Ishikawa (cell line): Measurements from ENCODE around the gene LSM11.

Experiments
- CEBPB ChIP-seq: IDR thresholded peaks from 2 replicates; pipeline ENCODE4 v1.6.1; 2012
- CREB1 ChIP-seq: IDR thresholded peaks from 2 replicates; pipeline ENCODE4 v1.6.1; 2012; ENCODE audit warnings: low read depth
- EGR1 ChIP-seq: IDR thresholded peaks from 2 replicates; pipeline ENCODE4 v1.6.1; 2012
- EP300 ChIP-seq: IDR thresholded peaks from 2 replicates; pipeline ENCODE4 v1.6.1; 2012; ENCODE audit warnings: borderline replicate concordance
- FOXM1 ChIP-seq: IDR thresholded peaks from 2 replicates; pipeline ENCODE4 v1.6.1; 2012; ENCODE audit warnings: low read depth, borderline replicate concordance
- NFIC ChIP-seq: IDR thresholded peaks from 2 replicates; pipeline ENCODE4 v1.6.1; 2012
- RAD21 ChIP-seq: IDR thresholded peaks from 2 replicates; pipeline ENCODE4 v1.6.1; 2012; ENCODE audit warnings: low read depth
- TAF1 ChIP-seq: IDR thresholded peaks from 2 replicates; pipeline ENCODE4 v1.6.1; 2012; ENCODE audit warnings: low read depth, mild to moderate bottlenecking
- TCF12 ChIP-seq: IDR thresholded peaks from 2 replicates; pipeline ENCODE4 v1.6.1; 2012; ENCODE audit warnings: low read depth
- TEAD4 ChIP-seq: IDR thresholded peaks from 2 replicates; pipeline ENCODE4 v1.6.1; 2012
- YY1 ChIP-seq: IDR thresholded peaks from 2 replicates; pipeline ENCODE4 v1.6.1; 2012; ENCODE audit warnings: low read depth
- ZBTB7A ChIP-seq: IDR thresholded peaks from 2 replicates; pipeline ENCODE4 v1.6.1; 2012; ENCODE audit warnings: low read depth
- TF ChIP-seq, protein P1 (sequence below): IDR thresholded peaks from 2 replicates; pipeline ENCODE4 v1.6.1; 2012
- TF ChIP-seq, protein P2 (sequence below): IDR thresholded peaks from 2 replicates; pipeline ENCODE4 v1.6.1; 2012
- TF ChIP-seq, protein P3 (sequence below): IDR thresholded peaks from 2 replicates; pipeline ENCODE4 v1.6.1; 2012; ENCODE audit warnings: low read depth, mild to moderate bottlenecking

Gene LSM11

DNA sequence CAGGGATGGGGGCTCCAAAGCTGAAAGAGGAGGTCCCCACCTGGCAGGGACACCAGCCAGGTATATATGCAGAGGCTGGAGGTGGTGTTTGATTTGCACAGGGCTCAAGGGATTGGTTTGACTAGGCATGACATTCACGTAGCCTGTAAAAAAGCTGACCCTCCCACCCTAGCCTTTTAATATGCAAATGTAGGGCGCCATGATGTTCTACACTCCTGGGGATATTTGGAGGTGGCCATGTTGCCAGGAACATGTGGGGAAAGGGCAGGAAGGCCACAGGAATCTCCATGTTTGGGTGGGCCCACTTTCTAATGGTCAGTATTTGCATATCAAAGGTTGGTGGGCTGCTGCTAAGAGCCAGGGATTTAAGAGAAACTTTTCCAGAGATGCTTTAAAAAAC is 24.3 kb upstream of the LSM11 start:
- TF ChIP-seq, protein P1, sequence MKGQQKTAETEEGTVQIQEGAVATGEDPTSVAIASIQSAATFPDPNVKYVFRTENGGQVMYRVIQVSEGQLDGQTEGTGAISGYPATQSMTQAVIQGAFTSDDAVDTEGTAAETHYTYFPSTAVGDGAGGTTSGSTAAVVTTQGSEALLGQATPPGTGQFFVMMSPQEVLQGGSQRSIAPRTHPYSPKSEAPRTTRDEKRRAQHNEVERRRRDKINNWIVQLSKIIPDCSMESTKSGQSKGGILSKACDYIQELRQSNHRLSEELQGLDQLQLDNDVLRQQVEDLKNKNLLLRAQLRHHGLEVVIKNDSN, result no peak
- TF ChIP-seq RAD21 (no peak), CREB1 (no peak), TEAD4 (no peak), TCF12 (no peak), EP300 (no peak), NFIC (no peak), FOXM1 (no peak), YY1 (no peak), EGR1 (no peak), ZBTB7A (no peak), CEBPB (no peak), TAF1 (no peak)
- TF ChIP-seq, protein P2, sequence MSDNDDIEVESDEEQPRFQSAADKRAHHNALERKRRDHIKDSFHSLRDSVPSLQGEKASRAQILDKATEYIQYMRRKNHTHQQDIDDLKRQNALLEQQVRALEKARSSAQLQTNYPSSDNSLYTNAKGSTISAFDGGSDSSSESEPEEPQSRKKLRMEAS, result no peak
- TF ChIP-seq, protein P3, sequence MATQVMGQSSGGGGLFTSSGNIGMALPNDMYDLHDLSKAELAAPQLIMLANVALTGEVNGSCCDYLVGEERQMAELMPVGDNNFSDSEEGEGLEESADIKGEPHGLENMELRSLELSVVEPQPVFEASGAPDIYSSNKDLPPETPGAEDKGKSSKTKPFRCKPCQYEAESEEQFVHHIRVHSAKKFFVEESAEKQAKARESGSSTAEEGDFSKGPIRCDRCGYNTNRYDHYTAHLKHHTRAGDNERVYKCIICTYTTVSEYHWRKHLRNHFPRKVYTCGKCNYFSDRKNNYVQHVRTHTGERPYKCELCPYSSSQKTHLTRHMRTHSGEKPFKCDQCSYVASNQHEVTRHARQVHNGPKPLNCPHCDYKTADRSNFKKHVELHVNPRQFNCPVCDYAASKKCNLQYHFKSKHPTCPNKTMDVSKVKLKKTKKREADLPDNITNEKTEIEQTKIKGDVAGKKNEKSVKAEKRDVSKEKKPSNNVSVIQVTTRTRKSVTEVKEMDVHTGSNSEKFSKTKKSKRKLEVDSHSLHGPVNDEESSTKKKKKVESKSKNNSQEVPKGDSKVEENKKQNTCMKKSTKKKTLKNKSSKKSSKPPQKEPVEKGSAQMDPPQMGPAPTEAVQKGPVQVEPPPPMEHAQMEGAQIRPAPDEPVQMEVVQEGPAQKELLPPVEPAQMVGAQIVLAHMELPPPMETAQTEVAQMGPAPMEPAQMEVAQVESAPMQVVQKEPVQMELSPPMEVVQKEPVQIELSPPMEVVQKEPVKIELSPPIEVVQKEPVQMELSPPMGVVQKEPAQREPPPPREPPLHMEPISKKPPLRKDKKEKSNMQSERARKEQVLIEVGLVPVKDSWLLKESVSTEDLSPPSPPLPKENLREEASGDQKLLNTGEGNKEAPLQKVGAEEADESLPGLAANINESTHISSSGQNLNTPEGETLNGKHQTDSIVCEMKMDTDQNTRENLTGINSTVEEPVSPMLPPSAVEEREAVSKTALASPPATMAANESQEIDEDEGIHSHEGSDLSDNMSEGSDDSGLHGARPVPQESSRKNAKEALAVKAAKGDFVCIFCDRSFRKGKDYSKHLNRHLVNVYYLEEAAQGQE, result no peak

DNA sequence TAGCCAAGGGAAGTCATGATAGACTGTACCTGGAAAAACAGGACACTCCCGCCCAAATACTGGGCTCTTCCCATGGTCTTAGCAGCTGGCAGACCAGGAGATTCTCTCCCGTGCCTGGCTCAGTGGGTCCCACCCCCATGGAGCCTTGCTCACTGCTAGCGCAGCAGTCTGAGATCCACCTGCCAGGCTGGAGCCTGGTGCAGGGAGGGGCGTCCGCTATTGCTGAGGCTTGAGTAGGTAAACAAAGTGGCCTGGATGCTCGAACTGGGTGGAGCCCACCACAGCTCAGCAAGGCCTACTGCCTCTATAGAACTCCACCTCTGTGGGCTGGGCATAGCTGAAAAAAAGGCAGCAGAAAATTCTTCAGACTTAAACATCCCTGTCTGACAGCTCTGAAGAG is 22.4 kb upstream of the LSM11 start:
- TF ChIP-seq CEBPB (no peak), CREB1 (no peak), TCF12 (no peak), EP300 (no peak), YY1 (no peak), RAD21 (no peak), NFIC (no peak), FOXM1 (no peak), EGR1 (no peak), TAF1 (no peak), TEAD4 (no peak), ZBTB7A (no peak)
- TF ChIP-seq, protein P2, result no peak
- TF ChIP-seq, protein P3, result no peak
- TF ChIP-seq, protein P1, result no peak

DNA sequence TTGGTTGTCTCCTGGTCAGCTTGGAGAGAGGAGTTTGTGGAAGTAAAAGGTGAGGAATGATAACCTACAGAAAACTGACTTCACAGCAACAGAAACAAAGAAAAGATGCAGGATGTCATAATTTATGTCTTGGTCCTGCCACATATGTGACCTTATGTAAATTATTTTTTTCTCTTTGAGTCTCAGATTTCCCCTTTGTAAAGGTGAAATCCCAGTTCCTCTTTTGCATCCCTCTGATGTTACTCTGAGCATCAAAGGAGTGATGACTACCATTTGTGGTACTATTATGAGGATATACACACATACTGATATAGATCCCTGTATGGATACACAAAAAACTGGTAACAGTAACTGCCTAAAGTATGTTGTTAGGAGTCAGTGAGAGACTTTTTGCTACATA is 13.7 kb upstream of the LSM11 start:
- TF ChIP-seq, protein P3, result no peak
- no peak for TF ChIP-seq TAF1

DNA sequence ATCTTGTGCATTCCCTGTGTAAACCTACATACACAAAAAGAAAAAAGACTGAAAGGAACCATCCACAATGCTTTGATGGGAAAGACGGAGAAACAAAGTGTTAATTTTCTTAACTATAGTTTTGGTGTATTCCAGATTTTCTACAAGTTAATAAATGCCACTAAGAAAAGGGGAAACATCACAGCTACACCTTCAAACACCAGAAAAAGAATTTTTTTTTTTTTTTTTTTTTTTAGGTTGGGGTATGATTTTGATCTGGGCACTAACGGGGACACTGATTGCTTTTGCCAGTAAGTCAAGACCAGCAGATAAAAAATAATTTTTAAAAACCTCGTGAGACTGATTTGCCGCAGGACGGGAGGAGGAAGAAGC is 12.6 kb upstream of the LSM11 start:
- no peak for TF ChIP-seq NFIC
- TF ChIP-seq, protein P3, result no peak
- TF ChIP-seq FOXM1, result no peak
- no peak for TF ChIP-seq CEBPB
- no peak for TF ChIP-seq EP300
- TF ChIP-seq TEAD4, result no peak
- TF ChIP-seq ZBTB7A, result no peak
- TF ChIP-seq YY1, result no peak
- TF ChIP-seq RAD21, result no peak
- no peak for TF ChIP-seq CREB1
- TF ChIP-seq EGR1, result no peak
- TF ChIP-seq, protein P1, result no peak
- no peak for TF ChIP-seq TAF1
- TF ChIP-seq, protein P2, result no peak
- TF ChIP-seq TCF12, result no peak
